GM19438 (cell line): Measurements from ENCODE around the gene PTPRN2.
"Not testable (repeated sequence)": the region's sequence is repeated elsewhere in the genome, so short reads cannot be mapped to it uniquely, and the experiment has no call there.

Experiments
- ATAC-seq: cut with Tn5 transposase; IDR thresholded peaks from one replicate; pipeline ENCODE4 v1.9.1; 2021; ENCODE audit warnings: low read depth; ENCODE audit not compliant: unreplicated experiment

Gene PTPRN2

DNA sequence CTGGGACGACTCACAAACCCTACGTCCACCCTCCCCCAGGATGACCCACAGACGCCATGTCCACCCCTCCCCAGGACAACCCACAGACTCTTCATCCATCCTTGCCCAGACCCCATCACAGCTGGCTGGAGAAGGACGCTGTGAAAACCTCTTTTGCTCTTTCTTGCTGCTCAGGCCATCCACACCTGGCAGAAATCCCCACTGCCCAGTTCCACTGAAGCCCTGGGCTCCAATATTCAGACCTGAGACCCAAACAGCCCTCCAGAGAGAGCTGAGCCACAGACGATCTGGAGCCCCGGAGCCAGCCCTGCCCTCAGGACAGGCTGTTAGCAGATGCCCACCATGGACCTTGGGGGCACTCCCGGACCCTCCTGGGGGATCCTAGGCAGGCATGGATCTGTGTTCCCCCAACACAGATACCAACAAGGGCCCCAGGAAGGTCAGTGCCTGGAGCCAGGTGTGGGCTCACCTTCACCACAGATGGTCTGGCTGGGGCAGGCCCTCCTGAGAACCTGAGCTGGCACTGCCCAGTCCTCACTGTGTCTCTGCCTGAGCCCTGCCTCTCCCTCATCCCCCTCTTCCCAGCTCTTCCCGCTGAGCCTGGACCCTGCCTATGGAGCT, 226.2 kb downstream of the PTPRN2 start:
- no peak for ATAC-seq

DNA sequence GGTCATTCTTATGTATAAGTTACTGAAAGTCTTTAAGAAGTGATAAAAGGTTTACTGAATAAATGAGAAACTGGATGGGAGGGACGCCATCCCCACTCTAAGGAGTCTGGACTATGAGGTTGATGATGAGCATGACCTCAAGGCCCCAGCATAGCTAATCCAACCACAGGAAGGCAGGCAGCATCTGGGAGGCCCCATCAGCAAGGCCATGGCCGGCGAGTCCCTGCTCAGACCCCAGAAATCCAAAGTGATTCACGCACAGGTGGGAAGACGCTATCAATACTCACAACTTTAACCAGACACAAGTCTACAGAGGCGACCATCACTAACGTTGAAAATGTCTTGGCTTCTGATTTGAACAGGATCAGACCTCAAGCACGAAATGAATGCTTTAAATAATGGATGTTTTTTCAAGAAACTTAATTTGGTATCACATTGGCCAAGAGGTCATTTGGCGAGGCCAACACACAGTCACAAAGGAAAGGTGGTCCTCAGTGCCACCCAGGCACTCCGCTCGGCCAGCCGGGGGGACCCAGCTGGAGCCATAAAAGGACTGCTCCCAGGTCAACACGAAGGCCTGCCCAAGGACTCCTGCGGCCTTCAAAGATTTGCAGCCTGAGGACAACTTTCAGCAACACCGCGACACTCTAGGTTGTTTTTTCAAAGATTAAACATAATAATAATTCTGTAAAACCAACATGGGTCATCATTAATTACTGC, 228.5 kb downstream of the PTPRN2 start:
- ATAC-seq: no peak

DNA sequence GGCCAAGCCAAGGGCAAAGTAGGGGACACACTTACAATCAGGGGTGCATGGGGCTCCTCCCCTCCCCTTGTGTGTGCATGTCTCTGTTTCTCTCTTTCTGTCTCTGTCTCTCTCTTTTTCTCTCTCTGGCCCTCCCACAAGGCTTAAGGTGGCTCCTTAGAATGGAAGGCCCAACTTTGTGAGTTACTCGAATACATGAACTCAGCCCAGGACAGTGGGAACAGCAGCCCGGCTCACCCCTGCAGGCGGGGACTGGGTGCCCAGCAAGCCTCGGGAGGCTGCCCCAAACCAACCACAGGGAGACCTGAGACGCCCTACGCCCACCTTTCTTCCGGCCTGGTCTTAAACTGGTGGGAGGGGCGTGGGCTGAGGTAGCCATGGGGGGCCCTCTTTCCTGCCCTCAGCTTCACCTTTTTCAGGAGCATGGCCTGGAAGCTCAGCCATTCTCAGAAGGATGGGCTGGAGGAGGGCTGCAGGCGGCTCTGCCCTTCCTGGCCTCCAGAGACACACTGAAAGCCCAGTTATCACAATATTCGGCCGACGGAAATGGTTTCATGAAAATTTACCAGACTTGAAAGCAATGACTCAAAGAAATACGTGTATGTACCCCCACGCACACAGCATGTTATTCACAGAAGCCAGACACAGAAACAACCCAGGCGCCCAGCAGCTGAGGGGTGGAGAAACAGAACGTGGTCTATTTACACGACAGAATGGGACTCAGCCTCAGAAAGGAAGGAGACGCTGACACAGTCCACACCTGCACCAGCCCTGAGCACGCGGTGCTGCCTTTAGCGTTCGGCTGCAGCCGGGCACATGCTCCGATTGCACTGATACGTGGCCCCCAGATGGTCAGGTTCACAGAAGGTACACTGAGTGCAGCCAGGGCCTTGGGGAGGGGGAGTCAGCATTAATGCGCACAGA, 229.5 kb downstream of the PTPRN2 start:
- no peak for ATAC-seq

DNA sequence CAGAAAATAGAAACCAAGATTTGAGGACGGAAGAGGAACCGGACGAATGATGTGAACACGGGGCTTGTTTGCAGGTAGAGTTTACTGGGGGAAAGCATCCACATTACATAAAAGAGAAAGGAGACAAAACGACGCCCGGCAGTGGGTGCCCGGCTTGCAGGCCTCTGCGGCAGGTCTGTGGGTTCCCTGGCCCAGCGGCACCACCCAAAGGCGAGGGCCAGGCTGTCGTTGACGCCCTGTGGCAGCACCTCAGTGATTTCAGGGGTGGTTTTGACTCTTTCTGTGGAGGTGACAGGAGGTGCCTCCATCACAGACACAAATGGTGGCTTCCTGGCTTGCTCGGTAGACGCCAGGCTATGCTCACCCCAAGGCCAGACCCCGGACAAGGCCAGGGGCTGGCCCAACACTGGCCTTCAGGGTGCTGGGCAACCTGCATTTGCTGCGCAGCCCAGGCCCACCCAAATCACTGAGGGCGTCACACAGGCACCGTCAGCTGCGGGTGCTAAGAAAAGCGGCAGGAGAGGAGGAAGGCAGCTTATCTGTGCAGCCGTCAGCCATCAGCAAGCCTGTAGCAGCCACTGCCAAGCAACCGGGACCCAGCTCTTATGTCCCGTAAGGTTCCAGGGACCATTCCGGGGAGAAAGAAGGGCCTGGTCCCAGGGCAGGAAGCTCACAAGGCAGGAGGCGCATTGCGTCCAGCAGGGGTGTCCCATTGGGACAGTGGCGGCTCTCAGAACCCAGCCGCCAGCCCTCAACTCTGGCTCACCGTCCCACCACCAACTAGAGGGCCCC, 230.3 kb downstream of the PTPRN2 start:
- no peak for ATAC-seq

DNA sequence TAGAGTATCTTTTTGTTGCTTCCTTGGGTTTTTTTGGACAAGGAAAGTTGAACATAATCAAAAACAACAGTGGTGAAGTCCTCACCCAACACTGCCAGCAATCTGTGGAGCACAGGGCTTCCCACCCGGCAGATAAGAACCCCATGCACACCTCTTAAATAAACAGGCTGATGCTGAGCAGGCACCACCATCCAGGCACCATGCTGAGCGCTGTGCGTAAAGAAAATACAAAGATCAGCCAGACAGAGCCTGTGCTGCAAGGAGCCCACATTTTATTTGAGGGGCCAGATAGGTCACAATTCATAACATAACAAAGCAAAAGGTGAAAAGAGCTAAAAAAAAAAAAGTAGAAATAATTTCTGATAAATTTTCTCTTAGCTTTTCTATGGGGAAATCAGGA, 231.2 kb downstream of the PTPRN2 start:
- no peak for ATAC-seq

DNA sequence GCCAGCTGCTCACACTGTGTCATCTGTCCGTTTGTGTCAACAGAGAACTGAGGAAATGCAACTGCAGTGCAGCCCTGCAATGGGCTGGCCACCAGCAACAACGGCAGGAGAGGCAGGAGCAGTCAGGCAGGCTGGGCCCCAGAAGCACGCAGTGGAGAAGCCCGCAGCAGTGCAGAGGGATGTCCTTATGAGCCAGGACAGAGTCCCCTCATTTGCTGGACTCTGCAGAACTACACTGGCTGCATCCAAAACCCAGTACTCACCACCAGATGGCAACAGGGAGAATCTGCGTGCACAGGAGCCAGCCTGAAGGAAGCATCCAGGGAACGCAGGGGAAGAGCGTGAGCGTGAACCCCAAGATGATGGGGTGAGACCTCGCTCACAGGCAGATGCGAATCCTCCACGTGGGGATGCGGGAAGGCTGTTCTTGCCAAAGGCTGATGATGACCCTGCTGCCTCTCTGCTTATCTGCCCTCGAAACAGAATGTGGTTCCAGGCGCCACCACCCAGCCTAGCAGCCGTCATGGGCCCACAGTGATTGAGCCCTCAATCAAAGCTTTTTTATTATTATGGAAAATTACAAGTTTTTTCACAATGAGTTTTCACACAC, 232.1 kb downstream of the PTPRN2 start:
- ATAC-seq: no peak

DNA sequence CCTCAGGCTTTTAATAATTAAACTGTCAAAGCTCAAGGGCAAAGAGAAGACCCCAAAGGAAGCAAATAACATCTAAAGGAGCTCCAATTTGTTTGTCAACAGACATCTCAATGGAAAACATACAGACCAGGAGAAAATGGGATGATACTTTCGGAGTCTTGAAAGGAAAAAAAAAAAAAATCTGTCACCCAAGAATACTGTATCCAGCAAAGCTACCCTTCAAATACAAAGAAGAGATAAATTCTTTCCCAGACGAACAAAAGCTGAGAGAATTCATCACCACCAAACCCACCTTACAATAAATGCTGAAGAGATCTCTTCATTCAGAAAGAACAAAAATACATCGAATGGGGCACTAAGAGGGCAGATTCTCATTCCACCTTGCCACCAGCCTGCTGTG, 232.8 kb downstream of the PTPRN2 start:
- ATAC-seq: no peak

DNA sequence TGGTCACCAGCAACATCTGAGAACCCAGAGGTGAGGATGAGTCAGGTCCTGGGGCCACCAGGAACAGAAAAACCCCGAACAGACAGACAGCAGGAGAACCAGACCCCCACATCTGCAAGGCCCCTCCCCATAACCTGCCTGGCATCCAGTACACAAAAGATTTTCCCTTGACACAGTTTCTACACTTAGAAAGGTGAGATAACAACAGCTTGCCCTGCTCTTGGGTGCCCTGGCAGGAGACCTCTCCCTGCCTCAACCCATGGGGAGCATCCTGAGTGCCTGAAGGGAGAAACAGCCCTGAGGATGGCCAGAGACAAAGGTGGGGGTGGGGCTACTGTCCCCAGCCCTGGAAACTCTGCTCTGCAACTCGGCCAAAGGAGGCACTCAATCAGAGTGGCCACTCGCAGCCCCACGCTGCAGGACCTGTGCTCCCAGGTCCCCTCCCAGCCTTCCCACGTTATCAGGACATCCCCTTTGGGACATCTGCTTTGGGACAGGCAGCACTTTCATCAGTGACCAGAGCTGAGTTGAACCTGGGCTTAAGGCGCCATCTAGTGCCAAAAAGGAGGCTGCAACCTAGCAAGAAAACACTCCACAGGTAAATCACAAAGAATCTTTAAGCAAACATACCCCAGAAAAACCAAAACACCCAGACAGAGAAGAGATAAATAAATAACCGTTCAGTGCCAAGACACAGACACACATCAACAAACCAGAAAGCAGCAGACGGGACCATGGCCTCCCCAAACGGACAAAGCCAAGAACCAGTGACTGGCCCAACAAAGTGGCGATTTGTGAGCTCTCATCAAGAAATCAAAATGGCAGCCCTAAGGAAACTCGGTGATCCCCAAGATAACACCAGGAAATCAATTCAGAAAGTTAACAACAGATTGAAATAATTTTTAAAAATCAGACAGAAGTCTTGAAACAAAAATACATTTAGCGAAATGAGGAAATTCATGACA, 233.7 kb downstream of the PTPRN2 start:
- ATAC-seq: no peak

DNA sequence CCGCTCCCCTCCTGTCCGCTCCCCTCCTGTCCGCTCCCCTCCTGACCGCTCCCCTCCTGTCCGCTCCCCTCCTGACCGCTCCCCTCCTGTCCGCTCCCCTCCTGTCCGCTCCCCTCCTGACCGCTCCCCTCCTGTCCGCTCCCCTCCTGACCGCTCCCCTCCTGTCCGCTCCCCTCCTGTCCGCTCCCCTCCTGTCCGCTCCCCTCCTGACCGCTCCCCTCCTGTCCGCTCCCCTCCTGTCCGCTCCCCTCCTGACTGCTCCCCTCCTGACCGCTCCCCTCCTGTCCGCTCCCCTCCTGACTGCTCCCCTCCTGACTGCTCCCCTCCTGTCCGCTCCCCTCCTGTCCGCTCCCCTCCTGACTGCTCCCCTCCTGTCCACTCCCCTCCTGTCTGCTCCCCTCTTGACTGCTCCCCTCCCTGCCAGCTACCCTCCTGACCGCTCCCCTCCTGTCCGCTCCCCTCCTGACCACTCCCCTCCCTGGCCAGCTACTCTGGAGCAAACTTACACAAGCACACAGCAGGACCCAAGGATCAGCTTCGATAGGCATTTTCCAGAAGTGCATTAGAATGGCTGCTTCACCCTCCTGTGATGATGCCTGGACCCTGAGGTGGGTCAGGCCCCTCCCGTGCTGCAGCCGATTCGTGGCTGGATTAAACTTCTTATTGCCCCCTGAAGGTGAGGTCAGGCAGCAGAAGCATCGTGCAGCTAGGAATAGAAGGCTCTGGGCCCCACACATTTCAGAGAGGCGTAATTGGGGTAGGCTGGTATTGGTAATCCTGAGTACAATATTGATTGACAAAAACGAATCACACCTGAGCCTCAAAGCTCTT, 235.5 kb downstream of the PTPRN2 start:
- ATAC-seq: not testable (repeated sequence)

DNA sequence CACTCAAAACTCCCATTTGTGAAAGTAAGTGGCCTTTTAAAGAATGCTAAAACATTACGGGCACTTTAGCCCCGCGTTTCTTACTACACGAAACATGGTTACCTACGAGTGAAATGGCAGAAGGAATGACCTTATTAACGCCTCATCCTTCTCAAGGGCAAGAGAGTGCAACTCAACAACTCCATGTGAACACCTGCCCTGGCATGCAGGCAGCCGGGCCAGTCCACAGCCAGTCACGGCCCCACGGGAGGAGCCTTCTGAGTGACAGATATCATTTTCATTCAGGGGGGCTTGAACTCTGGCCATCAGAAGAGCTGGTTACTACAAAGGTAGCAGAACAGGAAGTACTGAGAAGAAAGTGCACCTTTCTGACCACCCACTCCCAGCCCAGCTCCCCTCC, 236.1 kb downstream of the PTPRN2 start:
- ATAC-seq: no peak

DNA sequence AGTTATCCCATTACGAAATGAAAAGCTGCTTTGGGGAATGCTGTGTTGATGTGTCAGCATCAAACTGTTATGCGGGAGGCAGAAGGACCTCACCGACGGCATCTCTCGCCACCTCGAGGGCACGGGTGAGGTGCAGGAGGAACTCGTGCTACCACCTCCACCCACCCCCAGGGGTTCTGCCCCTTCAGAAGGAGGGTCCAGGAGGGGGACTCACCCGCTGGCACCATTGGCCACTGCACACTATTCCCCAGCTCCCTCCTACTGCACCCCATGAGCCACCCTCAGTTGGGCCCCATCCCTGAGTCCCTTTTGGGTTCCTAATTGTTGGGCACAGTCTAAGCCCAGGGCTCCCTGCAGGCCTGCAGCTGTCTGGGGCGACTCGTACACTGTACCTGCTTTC, 236.6 kb downstream of the PTPRN2 start:
- ATAC-seq: no peak

DNA sequence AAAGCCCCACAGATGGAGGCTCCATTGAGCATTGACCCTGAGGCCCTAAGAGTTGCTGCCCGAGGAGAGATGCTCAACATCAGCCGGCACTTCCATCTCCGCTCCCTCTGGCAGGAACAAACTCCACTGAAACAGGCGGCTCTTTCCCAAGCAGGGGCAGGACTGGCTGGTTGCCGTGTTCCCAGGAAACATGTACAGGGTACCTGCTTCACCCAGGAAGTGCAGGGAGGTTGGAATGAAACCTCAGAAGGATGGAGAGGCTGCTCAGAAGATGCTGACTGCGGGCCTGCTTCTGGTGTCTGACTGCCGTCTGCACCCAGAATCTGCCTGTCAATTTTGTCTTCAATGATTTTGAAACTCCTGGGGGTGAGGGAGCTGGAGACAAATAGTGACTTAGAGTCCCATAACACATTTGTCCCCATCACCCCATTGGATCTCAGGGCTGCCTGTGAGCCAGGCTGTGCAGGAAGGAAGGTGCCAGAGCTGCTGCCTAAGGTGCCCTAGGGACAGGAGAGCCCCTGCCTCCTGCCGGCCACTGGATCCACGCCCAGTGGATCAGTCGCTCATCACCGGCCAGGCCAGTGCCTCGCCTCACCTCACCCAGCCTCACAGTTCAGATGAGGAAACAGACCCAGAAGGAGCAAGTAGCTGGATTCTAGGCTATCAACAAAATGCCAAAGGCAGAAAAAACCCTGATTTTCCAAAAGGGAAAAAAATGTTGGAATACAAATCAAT, 237.3 kb downstream of the PTPRN2 start:
- no peak for ATAC-seq

DNA sequence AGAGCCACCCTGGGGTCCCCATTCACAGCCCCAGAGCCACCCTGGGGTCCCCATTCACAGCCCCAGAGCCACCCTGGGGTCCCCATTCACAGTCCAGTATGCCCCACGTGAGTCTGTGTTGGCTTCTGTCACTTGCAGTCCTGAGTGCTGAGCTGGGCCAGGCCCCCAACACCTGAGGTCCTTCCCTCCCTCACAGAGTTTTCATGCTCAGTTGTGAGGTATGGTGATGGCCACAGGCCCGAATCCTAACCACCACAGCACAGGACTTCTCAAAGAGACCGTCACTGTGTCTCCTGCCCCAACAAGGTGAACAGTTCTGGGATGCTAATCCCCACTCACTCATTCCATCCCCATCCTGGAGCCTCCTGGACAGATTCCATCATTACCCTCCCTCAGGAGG, 239.2 kb downstream of the PTPRN2 start:
- ATAC-seq: no peak

DNA sequence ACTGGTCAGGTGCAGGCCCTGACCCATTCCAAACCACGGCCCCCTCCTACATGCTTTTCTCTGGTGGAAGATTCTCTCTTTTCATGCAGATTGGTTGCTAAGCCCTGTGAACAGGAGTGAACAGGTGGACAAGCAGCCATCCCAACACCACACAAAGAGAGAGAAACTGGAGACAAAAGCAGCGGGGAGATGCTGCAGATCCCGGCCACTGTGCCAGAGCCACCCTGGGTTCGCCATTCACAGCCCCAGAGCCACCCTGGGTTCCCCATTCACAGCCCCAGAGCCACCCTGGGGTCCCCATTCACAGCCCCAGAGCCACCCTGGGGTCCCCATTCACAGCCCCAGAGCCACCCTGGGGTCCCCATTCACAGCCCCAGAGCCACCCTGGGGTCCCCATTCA, 239.6 kb downstream of the PTPRN2 start:
- ATAC-seq: not testable (repeated sequence)

DNA sequence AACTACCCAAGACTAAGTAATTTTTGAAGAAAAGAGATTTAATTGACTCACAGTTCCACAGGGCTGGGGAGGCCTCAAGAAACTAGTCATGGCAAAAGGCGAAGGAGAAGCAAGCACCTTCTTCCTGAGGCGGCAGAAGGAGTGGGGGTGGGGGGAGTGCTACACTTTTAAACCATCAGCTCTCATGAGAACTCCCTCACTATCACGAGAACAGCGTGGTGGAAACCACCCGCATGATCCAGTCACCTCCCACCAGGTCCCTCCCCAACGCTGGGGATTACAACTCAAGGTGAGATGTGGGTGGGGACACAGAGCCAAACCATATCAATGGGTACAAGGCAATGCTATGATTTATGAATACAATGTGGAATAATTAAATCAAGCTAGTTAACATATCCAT, 241.9 kb downstream of the PTPRN2 start:
- no peak for ATAC-seq

DNA sequence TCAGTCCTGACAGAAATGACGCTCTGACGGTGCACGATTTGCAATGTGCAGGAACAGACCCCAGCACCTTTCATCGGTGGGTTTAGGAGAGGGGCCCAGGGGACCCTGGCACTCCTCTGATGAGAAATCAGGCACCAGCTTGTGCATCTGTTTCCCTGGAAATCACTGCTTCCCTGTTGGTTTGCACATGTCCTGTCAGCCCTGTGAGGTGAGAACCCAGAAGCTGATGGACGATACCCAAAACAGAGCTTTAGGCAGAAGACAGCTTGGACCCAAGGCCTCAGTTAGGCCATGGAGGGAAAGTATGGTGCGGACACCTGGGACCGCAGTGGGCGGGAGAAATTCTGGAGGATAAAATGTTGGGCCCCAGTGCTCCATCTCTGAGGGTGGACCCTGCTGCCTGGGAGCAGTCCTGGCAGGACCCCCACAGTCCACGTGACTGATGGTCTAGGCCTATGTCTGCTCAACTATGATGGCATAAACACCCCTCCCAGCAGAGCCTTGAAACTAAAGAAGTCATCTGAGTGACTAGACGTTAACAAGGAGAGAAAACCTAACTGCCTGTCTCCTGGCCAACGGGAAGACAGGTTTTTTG, 242.8 kb downstream of the PTPRN2 start:
- ATAC-seq: no peak

DNA sequence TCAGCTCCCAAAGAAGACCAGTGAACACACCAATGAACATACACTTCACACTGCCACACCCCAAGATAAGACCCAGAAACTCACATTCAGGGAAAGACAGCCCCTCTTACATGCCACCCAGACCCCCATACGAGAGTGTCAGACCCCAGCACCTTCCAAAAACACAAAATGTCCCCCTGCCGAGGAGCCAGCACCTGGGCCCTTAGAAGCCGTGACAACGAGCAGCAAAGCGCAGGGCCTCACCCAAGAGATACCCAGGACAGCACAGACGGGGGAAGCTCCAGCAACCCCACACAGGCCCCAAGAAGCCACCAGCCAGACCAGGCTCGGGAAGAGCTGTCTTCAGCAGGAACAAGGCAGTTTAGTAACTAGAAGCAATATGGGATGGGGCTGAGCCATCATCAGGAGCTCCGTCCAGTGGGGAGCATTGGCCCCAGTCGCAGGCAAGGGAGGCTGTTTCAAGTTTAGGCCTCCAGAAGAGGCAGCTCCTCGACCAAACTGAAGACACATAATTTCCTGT, 243.6 kb downstream of the PTPRN2 start:
- ATAC-seq: no peak
